Left renal pelvis (tissue), 4 donors: ENCODE measurements around the gene REEP6. TPM values are rescaled to one million over a fixed set of nuclear protein-coding genes. Genes with fewer than 3 reads are reported as not detected.
"Not testable (repeated sequence)": the region's sequence is repeated elsewhere in the genome, so short reads cannot be mapped to it uniquely, and the experiment has no call there.

ENCODE experiments used
- DNase-seq, 4 donors: peaks; one replicate each; pipeline ENCODE4 v3.0.0-alpha.2; 2013; ENCODE audit warnings: low read depth in 4 of 4, low spot score in 3 of 4
- polyA plus RNA-seq, 4 donors: library from polyadenylated mRNA; unstranded; fragments of 120-200 nt; gene quantifications; one replicate each; pipeline ENCODE4 v1.2.1, GENCODE V29; 2013; ENCODE audit not compliant: insufficient read length in 4 of 4

Gene REEP6
- polyA plus RNA-seq, 4 donors, result 2.2 to 23.5 (median 14.0) TPM

- no peak for DNase-seq
Observed at GRCh38 chr19:1471515-1472160, 19.3 kb upstream of the REEP6 start.

- no peak for DNase-seq
Observed at GRCh38 chr19:1472231-1473084, 18.5 kb upstream of the REEP6 start.

GRCh38 chr19:1473085-1473851 is 17.7 kb upstream of the REEP6 start:
- no peak for DNase-seq

- no peak for DNase-seq
Observed at GRCh38 chr19:1474011-1474764, 16.8 kb upstream of the REEP6 start.

GRCh38 chr19:1474765-1475351 is 16.1 kb upstream of the REEP6 start:
- DNase-seq, result no peak

- no peak for DNase-seq
Observed at GRCh38 chr19:1475751-1476437, 15.1 kb upstream of the REEP6 start.

GRCh38 chr19:1477056-1477455 is 13.9 kb upstream of the REEP6 start:
- DNase-seq, result not testable (repeated sequence)

GRCh38 chr19:1478934-1479707 is 11.9 kb upstream of the REEP6 start, which contains the start of gene C19orf25:
Gene C19orf25 (minus strand): TSS chr19:1479215. CDS start chr19:1478903, 312 bp downstream.
- DNase-seq, result peak; percentile 80 to 86 (median 82)

- DNase-seq, result no peak
Observed at GRCh38 chr19:1481224-1481892, 9.6 kb upstream of the REEP6 start.

- no peak for DNase-seq
Observed at GRCh38 chr19:1481893-1482360, 9.1 kb upstream of the REEP6 start.

GRCh38 chr19:1482361-1483130 is 8.4 kb upstream of the REEP6 start:
- no peak for DNase-seq

GRCh38 chr19:1483131-1483978 is 7.6 kb upstream of the REEP6 start:
- no peak for DNase-seq

GRCh38 chr19:1483979-1484428 is 7.0 kb upstream of the REEP6 start:
- no peak for DNase-seq

- no peak for DNase-seq
Observed at GRCh38 chr19:1486720-1487575, 4.0 kb upstream of the REEP6 start.

- DNase-seq, result no peak
Observed at GRCh38 chr19:1487576-1488281, 3.3 kb upstream of the REEP6 start.
